Thyroid gland (tissue), 4 donors: ENCODE results near the gene DIP2A. TPM values are rescaled to one million over a fixed set of nuclear protein-coding genes. Genes with fewer than 3 reads are reported as not detected.

ENCODE experiments used
- DNase-seq, 2 donors: peaks; one replicate each; pipeline ENCODE4 v3.0.0-alpha.2; 2019
- H3K27ac ChIP-seq, 3 donors: fragments of 200-600 bp; sonication (generic); 1 replicate in 2 of 3; 2 replicates in 1 of 3; pipeline ENCODE4 v1.5.1; 2016 to 2019; ENCODE audit warnings: mild to moderate bottlenecking in 1 of 3, moderate library complexity in 1 of 3
- H3K27me3 ChIP-seq: fragments of 200-600 bp; sonication (generic); one replicate; pipeline ENCODE4 v1.5.1; 2019
- H3K36me3 ChIP-seq, 2 donors: fragments of 200-600 bp; sonication (generic); one replicate each; pipeline ENCODE4 v1.5.1; 2016 to 2019
- H3K4me1 ChIP-seq, 2 donors: fragments of 200-600 bp; sonication (generic); one replicate each; pipeline ENCODE4 v1.5.1; 2017 to 2019
- H3K4me3 ChIP-seq, 3 donors: fragments of 200-600 bp; sonication (generic); replicated peaks in 1 of 3; 1 replicate in 2 of 3; 2 replicates in 1 of 3; pipeline ENCODE4 v1.5.1; 2016; ENCODE audit warnings: mild to moderate bottlenecking in 1 of 3
- H3K9me3 ChIP-seq: fragments of 200-600 bp; sonication (generic); one replicate; pipeline ENCODE4 v1.5.1; 2017
- POLR2A ChIP-seq, 2 donors: fragments of 450-650 bp; IDR thresholded peaks; one replicate each; pipeline ENCODE4 v1.6.1; 2017; ENCODE audit warnings: antibody characterized with exemption in 2 of 2, mild to moderate bottlenecking in 2 of 2, moderate library complexity in 1 of 2
- WGBS, 2 donors: methylation state at CpG; one replicate each; pipeline ENCODE4 v1.1.5; 2017; 5-methylcytosine and 5-hydroxymethylcytosine counted together
- intact Hi-C: fragments of 100-400 bp; cut with DNase I; formaldehyde crosslinking; loops from one replicate; pipeline ENCODE4 v1.15.1; 2023
- total RNA-seq, 4 donors: library from RNA; depleted of rRNA; stranded (reverse); fragments of >200 nt; gene quantifications; one replicate each; pipeline ENCODE4 v1.2.3, GENCODE V29; 2016
- TF ChIP-seq, protein P1 (sequence below), 6 experiments: fragments of 200-600 bp in 3 of 6; fragments of 450-650 bp in 3 of 6; sonication (generic) in 3 of 6; IDR thresholded peaks; one replicate each; pipeline ENCODE4 v1.5.1; 2016 to 2019; ENCODE audit warnings: antibody characterized with exemption in 6 of 6, mild to moderate bottlenecking in 2 of 6, inconsistent platforms in 1 of 6, moderate library complexity in 1 of 6

Gene DIP2A
- total RNA-seq, 4 donors from 2014 or later = 35.1 to 56.3 (median 42.9) TPM

GRCh38 chr21:46420241-46421190 lies 38.2 kb upstream of the DIP2A start:
- Histone ChIP-seq H3K27me3 (no peaks in the 10 kb centered on the region), H3K27ac (no peak overlapping the region), H3K36me3 (peaks cover 0 to 26% of the 10 kb centered on the region in 2 donors), H3K9me3 (no peaks in the 10 kb centered on the region), H3K4me1 (no peaks in the 10 kb centered on the region), H3K4me3 (no peak overlapping the region)
- DNase-seq = no peak
- 93 to 94% methylated on average over 14 to 16 of the region's 16 CpGs for WGBS, 2 donors
- TF ChIP-seq POLR2A (IDR thresholded peaks at IDR 0.05) = no peak
- TF ChIP-seq, protein P1, sequence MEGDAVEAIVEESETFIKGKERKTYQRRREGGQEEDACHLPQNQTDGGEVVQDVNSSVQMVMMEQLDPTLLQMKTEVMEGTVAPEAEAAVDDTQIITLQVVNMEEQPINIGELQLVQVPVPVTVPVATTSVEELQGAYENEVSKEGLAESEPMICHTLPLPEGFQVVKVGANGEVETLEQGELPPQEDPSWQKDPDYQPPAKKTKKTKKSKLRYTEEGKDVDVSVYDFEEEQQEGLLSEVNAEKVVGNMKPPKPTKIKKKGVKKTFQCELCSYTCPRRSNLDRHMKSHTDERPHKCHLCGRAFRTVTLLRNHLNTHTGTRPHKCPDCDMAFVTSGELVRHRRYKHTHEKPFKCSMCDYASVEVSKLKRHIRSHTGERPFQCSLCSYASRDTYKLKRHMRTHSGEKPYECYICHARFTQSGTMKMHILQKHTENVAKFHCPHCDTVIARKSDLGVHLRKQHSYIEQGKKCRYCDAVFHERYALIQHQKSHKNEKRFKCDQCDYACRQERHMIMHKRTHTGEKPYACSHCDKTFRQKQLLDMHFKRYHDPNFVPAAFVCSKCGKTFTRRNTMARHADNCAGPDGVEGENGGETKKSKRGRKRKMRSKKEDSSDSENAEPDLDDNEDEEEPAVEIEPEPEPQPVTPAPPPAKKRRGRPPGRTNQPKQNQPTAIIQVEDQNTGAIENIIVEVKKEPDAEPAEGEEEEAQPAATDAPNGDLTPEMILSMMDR (IDR thresholded peaks at IDR 0.05) = no peak
- intact Hi-C loops = no loop called here

DNA sequence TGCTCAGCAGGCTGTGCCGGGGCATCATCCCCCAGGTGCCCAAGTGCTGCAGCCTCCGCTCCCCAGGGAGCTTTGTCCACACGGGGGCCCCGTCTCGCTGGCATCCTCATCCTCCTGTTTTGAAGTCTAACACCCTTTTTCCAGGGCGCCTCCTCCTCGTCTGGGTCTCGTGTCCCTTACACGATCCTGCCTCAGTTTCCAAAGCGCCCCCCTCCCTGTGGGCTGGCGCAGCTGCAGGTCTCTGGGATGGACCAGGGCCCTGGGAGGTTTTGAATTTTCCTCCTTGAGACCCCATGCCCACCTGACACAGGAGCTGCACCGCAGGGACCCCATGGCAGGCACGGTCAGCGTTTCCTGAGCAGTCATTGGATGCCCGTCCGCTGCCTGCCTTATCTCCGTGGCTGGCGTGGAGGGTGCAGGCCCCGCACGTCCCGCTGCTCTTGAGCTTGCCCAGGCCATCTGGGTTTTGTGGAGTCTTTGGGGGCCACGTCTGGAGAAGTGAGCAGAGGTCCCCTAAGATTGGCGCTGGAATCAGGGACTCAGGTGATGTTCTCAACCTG lies 37.4 kb upstream of the DIP2A start:
- TF ChIP-seq, protein P1 (IDR thresholded peaks at IDR 0.05) = no peak
- TF ChIP-seq POLR2A (IDR thresholded peaks at IDR 0.05) = no peak
- DNase-seq = no peak
- no peaks in the 10 kb centered on the region for H3K27me3 ChIP-seq
- 93 to 94% methylated on average over 22 to 23 of the region's 23 CpGs for WGBS, 2 donors
- no peak overlapping the region for H3K4me3 ChIP-seq
- H3K4me1 ChIP-seq = no peaks in the 10 kb centered on the region
- no peaks in the 10 kb centered on the region for H3K9me3 ChIP-seq
- intact Hi-C loops = no loop called here
- peaks cover 0 to 23% of the 10 kb centered on the region in 2 donors for H3K36me3 ChIP-seq
- H3K27ac ChIP-seq = no peak overlapping the region

DNA sequence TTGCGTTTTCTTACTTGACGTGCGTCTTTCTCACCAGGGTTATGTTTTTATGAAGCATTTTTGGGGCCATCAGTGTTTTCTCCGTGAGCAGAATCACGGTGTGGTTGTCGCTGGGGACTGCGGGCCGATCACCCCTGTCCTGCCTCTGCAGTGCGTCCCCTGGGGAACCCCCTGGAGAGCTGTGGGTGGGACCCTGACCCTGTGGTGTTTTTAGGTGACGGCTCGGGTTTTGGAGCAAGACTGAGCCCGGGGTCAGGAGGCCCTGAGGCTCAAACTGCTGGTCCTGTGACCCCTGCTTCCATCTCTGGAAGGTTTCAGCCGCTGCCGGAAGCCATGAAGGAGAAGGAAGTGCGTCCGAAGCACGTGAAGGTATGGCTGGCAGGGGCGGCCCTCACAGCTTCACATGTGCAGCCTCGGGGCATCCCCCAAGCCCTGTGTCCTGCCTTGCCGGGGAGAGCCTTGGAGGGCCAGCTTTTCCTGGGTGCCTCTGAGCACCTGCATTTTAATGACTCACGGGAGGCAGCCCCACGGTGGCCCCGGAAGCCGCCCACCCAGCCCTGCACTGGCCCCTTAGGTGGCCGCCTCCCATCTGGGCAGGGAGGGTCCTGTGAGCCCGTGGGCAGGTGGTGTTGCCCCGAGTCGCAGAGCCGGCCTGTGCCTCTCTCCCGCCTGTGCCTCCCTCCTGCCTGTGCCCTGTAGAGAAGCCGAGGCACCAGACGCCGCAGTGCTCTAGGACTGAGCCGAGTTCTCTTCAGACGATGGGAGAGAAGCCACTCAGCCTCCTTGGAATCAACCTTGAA lies 36.7 kb upstream of the DIP2A start:
- DNase-seq = no peak
- H3K4me1 ChIP-seq = no peaks in the 10 kb centered on the region
- no peaks in the 10 kb centered on the region for H3K27me3 ChIP-seq
- no peak for TF ChIP-seq POLR2A (IDR thresholded peaks at IDR 0.05)
- TF ChIP-seq, protein P1 (IDR thresholded peaks at IDR 0.05) = no peak
- peaks cover 0 to 17% of the 10 kb centered on the region in 2 donors for H3K36me3 ChIP-seq
- intact Hi-C loops = no loop called here
- no peaks in the 10 kb centered on the region for H3K9me3 ChIP-seq
- H3K4me3 ChIP-seq = no peak overlapping the region
- H3K27ac ChIP-seq = no peak overlapping the region
- WGBS, 2 donors = 97% methylated on average over 13 to 35 of the region's 35 CpGs

DNA sequence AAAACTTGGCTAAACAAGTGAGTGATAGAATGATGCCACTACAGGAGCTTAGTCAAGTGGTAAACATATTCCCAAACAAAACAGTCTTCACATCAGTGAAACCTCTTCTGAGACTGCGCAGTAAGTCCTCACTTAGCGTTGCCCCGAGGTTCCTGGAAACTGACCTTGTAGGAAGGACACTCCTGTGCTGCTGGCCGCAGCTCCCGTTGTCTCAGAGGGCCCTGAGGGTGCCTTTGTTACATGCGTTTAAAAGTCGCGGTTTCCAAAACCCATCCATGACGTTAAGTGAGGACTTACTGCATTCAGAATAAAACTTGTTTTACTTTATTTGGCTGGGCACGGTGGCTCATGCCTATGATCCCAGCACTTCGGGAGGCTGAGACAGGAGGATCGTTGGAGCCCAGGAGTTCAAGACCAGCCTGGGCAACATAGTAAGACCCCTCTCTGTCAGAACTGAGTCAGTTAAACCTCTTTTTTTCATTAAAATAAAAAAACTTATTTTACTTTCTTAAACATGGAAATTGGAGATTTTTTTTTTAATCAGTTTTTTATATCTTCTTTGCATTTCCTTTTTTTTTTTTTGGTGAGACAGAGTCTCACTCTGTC lies 36.0 kb upstream of the DIP2A start:
- no peak for DNase-seq
- Histone ChIP-seq H3K27ac (no peak overlapping the region), H3K27me3 (no peaks in the 10 kb centered on the region), H3K4me1 (no peaks in the 10 kb centered on the region), H3K4me3 (no peak overlapping the region), H3K9me3 (no peaks in the 10 kb centered on the region), H3K36me3 (peaks cover 0 to 17% of the 10 kb centered on the region in 2 donors)
- intact Hi-C loops = no loop called here
- TF ChIP-seq, protein P1 (IDR thresholded peaks at IDR 0.05) = no peak
- no peak for TF ChIP-seq POLR2A (IDR thresholded peaks at IDR 0.05)
- 93 to 94% methylated on average over 12 of the region's 12 CpGs for WGBS, 2 donors
